ENCODE results near the gene CMTM3. TPM values are rescaled to one million over a fixed set of nuclear protein-coding genes. Genes with fewer than 3 reads are reported as not detected.

CMTM3 gene
- total and polyA plus RNA-seq, 2 of the 4 experiments (the other 2 are of a cell fraction): 4.5 to 35.5 TPM

- Histone ChIP-seq H3K56ac (ENCODE audit: extremely low read depth, insufficient read depth, low read length) (no peak overlapping the region), H3K27me3 (ENCODE audit: control insufficient read depth, insufficient read depth, low read length) (no peaks in the 10 kb centered on the region), H3K18ac (ENCODE audit: low read depth, low read length) (no peak overlapping the region), H3K23ac (ENCODE audit: low read depth, low read length) (no peak overlapping the region), H2BK5ac (ENCODE audit: low read depth, low read length, poor library complexity, severe bottlenecking) (no peak overlapping the region), H4K8ac (ENCODE audit: low read depth in 2 of 2, low read length in 2 of 2) (no peak overlapping the region), H4K5ac (ENCODE audit: low read depth, low read length) (no peak overlapping the region), H3K9ac (ENCODE audit: low read depth, low read length) (no peak overlapping the region), H4K91ac (ENCODE audit: insufficient read depth, low read depth, low read length) (no peak overlapping the region), H2BK120ac (ENCODE audit: low read depth, low read length) (no peak overlapping the region), H3K36me3 (ENCODE audit: control insufficient read depth, insufficient read depth, low read length) (no peaks in the 10 kb centered on the region), H3K4ac (ENCODE audit: low read depth, low read length) (no peak overlapping the region), H2AK9ac (replicated peaks; ENCODE audit: low read depth, low read length, poor library complexity) (no peak overlapping the region), H3K4me3 (ENCODE audit: insufficient read depth, low read depth, low read length) (no peak overlapping the region), H3K27ac (ENCODE audit: insufficient read depth, low read length) (no peak overlapping the region), H3K9me3 (ENCODE audit: control insufficient read depth, insufficient read depth, low read length) (no peaks in the 10 kb centered on the region), H3K14ac (replicated peaks; ENCODE audit: low read depth, low read length) (no peak overlapping the region), H4K20me1 (ENCODE audit: insufficient read depth, low read length) (0 out of 2 replicates have a peak, but pooled peaks cover 4% of the 10 kb centered on the region), H3K4me1 (ENCODE audit: control insufficient read depth, insufficient read depth, low read length) (peaks cover 11% of the 10 kb centered on the region), H2BK20ac (ENCODE audit: low read depth, low read length) (no peak overlapping the region), H3K79me1 (ENCODE audit: low read depth in 1 of 2, low read length in 2 of 2) (peaks cover 17% of the 10 kb centered on the region in 2 experiments), H2AK5ac (ENCODE audit: low read depth, low read length) (0 out of 2 replicates have a peak overlapping the region, but pooled peaks have one; percentile 25), H3K4me2 (ENCODE audit: low read depth, low read length) (no peak overlapping the region), H3K9me1 (ENCODE audit: insufficient read depth, low read length) (0 out of 2 replicates have a peak, but pooled peaks cover 3% of the 10 kb centered on the region), H2BK15ac (ENCODE audit: low read depth, low read length) (no peak overlapping the region), H2AFZ (replicated peaks; ENCODE audit: low read length, poor library complexity) (no peak overlapping the region)
- 100% methylated on average over 1 of the region's 6 CpGs; no CpG with 5 or more reads in 1 of the 2 experiments for WGBS, 2 experiments (ENCODE audit: extremely low coverage in 2 of 2, insufficient read length in 1 of 2)
- CTCF ChIA-PET: interaction anchor here (0.7 kb wide), 1 partner anchor 63 kb away, joined by 3 read pairs; no protein-coding TSS in a partner anchor
- no TSS peak for BruUV-seq (replicated peaks)
- intact Hi-C loops (cut with micrococcal nuclease) (no loop called here), in situ Hi-C loops (cut with MboI; ENCODE audit: low sequenced_read_pairs) (no loop called here), dilution Hi-C loops (cut with HindIII; ENCODE audit: low sequenced_read_pairs, unreplicated experiment) (no loop called here)
- no peak for ATAC-seq (ENCODE audit: low read depth)
- POLR2A ChIA-PET (ENCODE audit: unreplicated experiment): no interaction called here
- no peak for DNase-seq
- TF ChIP-seq FOS (IDR thresholded peaks at IDR 0.05; ENCODE audit: low read depth, low read length) (no peak), RAD21 (IDR thresholded peaks at IDR 0.05; ENCODE audit: low read length) (no peak), CTCF (conservative IDR thresholded peaks at IDR 0.05; ENCODE audit: low read depth, low read length) (no peak), ELK1 (IDR thresholded peaks at IDR 0.05; ENCODE audit: borderline replicate concordance, low read depth, low read length) (no peak), BHLHE40 (IDR thresholded peaks at IDR 0.05; ENCODE audit: low read depth, low read length) (no peak), MAZ (IDR thresholded peaks at IDR 0.05; ENCODE audit: borderline replicate concordance, low read depth, low read length) (no peak), MAFK (IDR thresholded peaks at IDR 0.05; ENCODE audit: low read depth, low read length) (no peak), CHD1 (IDR thresholded peaks at IDR 0.05; ENCODE audit: low read depth, low read length) (no peak), MXI1 (IDR thresholded peaks at IDR 0.05; ENCODE audit: borderline replicate concordance, low read depth, low read length) (no peak), NFE2L2 (IDR thresholded peaks at IDR 0.05; ENCODE audit: low read depth, low read length) (no peak), RCOR1 (IDR thresholded peaks at IDR 0.05; ENCODE audit: insufficient replicate concordance, low read length) (no peak), CEBPB (IDR thresholded peaks at IDR 0.05; ENCODE audit: low read depth, low read length) (no peak), RFX5 (IDR thresholded peaks at IDR 0.05; ENCODE audit: low read depth, low read length) (no peak), SMC3 (IDR thresholded peaks at IDR 0.05; ENCODE audit: low read depth, low read length) (no peak), POLR2A (IDR thresholded peaks at IDR 0.05; ENCODE audit: low read depth, low read length) (no peak)
These were observed 53.8 kb downstream of the CMTM3 start for GRCh38 chr16:66658143-66658859.
